Activated T-helper 1 cell treated with anti-CD3 and anti-CD28 coated beads, Interleukin-12 subunit alpha, Interleukin-12 subunit beta, Interleukin-2, Interleukin-4 antibody, amounts not matched to agents 30 ng/mL and 10 ng/mL and 1 ng/mL, durations not matched to agents 14 hours and 24 hours and 36 hours (primary cell): ENCODE measurements around the gene BEND5. TPM values are rescaled to one million over a fixed set of nuclear protein-coding genes. Genes with fewer than 3 reads are reported as not detected.

Experiments
- DNase-seq: peaks from one replicate; pipeline ENCODE4 v3.0.0; 2021; ENCODE audit warnings: low spot score
- H3K27ac Mint-ChIP-seq: one replicate; pipeline ENCODE4 v1.8.0; 2021; ENCODE audit warnings: mild to moderate bottlenecking, mixed read lengths
- H3K27me3 Mint-ChIP-seq: one replicate; pipeline ENCODE4 v1.8.0; 2022; ENCODE audit warnings: mild to moderate bottlenecking, moderate library complexity, mixed read lengths; ENCODE audit not compliant: insufficient read depth
- H3K36me3 Mint-ChIP-seq: one replicate; pipeline ENCODE4 v1.8.0; 2021; ENCODE audit warnings: low read depth, mixed read lengths
- H3K4me1 Mint-ChIP-seq: one replicate; pipeline ENCODE4 v1.8.0; 2021; ENCODE audit warnings: low read depth, mixed read lengths
- H3K4me3 Mint-ChIP-seq: one replicate; pipeline ENCODE4 v1.8.0; 2021; ENCODE audit warnings: mild to moderate bottlenecking, moderate library complexity, mixed read lengths
- H3K9me3 Mint-ChIP-seq: one replicate; pipeline ENCODE4 v1.8.0; 2021; ENCODE audit warnings: mixed read lengths
- intact Hi-C: fragments of 100-400 bp; cut with micrococcal nuclease; formaldehyde crosslinking; loops from one replicate; pipeline ENCODE4 v1.15.1; 2024
- total RNA-seq: library from RNA; stranded (reverse); gene quantifications from 2 replicates; pipeline ENCODE4 v1.2.3, GENCODE V29; 2022

BEND5 gene
- total RNA-seq, 1 donor from 2014 or later, result 3.0 TPM

DNA sequence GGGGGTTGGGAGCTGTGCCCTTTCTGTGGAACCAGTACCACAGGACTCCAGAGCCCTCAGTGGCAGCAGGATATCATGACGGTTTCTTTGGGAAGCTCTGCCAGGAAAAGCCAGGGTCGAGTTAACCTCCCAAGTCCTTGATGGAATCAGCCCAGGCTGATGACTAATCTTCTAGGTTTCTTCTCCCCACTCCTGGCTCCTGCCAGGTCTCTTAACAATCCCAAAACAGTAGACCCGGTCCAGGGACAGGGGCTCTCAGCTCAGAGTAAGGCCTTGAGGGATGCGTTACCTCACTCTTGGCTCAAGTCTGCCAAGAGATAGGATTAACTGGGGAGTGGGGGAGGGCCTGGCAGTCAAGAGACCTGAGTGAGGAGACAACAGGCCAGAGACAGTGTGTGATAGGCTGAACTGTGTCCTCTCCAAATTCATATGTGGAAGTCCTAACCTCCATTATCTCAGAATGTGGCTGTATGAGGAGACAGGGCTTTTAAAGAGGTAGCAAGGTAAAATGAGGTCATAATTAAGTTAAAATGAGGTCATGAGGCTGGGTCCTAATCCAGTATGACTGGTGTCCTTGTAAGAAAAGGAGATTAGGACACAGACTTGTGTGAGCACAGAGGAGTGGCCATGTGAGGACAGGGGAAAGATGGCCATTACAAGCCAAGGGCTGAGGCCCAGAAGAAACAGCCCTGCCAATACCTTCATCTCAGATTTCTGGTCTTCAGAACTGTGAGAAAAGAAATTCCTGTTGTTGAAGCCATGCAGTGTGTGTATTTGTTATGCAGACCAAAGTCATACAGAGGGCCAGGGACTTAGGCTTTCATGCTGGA, 95.0 kb downstream of the BEND5 start:
- Mint-ChIP-seq H3K27me3 (no peaks in the 10 kb centered on the region), H3K27ac (no peak overlapping the region), H3K9me3 (no peaks in the 10 kb centered on the region), H3K36me3 (no peaks in the 10 kb centered on the region), H3K4me3 (no peak overlapping the region), H3K4me1 (peaks cover 4% of the 10 kb centered on the region)
- intact Hi-C loops, result no loop called here
- DNase-seq, result no peak

DNA sequence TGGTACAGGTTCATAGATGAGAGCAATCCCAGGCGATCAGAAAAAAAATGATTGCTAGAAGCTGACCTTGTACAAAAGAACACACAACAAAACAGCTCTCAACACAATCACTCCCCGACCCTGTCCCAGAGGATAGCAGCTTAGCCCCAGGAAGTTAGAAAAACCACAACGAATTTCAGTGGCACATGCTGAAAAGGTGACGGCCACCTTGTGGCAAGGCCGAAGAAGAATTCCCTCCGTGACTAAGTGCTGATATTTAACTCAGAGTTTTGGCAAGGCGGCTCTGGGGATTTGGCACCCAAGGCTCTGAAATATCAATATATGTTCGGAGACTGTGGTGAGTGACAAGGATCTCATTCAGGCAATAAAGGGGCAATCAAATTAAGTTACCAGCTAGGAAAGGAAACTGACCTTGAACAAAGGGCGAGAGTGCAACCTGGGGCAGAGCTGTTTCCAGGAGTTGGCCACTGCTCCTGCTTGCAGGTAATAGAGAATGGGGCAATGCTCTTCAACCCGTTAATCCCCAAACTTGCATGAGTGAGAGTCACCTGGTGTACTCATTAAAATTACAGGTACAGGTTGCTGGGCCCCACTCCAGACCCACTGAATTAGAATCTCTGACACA, 96.2 kb downstream of the BEND5 start:
- peaks cover 4% of the 10 kb centered on the region for H3K4me1 Mint-ChIP-seq
- intact Hi-C loops, result no loop called here
- no peaks in the 10 kb centered on the region for H3K27me3 Mint-ChIP-seq
- H3K27ac Mint-ChIP-seq, result no peak overlapping the region
- no peak overlapping the region for H3K4me3 Mint-ChIP-seq
- H3K36me3 Mint-ChIP-seq, result no peaks in the 10 kb centered on the region
- H3K9me3 Mint-ChIP-seq, result no peaks in the 10 kb centered on the region
- no peak for DNase-seq

DNA sequence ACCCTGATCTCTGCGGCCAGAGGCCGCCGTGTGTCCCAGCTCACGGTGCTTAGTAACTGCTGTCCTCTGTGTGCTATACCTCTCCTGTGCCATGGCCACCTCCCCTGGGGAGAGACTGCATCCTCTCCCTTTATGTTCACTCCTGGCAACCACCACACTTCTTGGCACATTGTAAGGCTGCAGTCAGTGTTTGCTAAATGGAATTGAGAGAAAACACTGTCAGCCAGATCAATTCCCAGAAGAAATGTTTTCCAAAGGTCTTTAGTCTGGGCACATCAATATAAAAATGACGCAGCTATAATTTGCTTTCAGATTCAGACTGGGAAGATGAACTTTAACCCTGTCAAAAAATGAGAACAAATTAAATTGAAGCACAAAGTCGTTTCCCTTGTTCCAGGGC, 96.8 kb downstream of the BEND5 start:
- intact Hi-C loops, result no loop called here
- peaks cover 4% of the 10 kb centered on the region for H3K4me1 Mint-ChIP-seq
- no peaks in the 10 kb centered on the region for H3K27me3 Mint-ChIP-seq
- H3K36me3 Mint-ChIP-seq, result no peaks in the 10 kb centered on the region
- H3K9me3 Mint-ChIP-seq, result no peaks in the 10 kb centered on the region
- no peak overlapping the region for H3K27ac Mint-ChIP-seq
- DNase-seq, result no peak
- no peak overlapping the region for H3K4me3 Mint-ChIP-seq

DNA sequence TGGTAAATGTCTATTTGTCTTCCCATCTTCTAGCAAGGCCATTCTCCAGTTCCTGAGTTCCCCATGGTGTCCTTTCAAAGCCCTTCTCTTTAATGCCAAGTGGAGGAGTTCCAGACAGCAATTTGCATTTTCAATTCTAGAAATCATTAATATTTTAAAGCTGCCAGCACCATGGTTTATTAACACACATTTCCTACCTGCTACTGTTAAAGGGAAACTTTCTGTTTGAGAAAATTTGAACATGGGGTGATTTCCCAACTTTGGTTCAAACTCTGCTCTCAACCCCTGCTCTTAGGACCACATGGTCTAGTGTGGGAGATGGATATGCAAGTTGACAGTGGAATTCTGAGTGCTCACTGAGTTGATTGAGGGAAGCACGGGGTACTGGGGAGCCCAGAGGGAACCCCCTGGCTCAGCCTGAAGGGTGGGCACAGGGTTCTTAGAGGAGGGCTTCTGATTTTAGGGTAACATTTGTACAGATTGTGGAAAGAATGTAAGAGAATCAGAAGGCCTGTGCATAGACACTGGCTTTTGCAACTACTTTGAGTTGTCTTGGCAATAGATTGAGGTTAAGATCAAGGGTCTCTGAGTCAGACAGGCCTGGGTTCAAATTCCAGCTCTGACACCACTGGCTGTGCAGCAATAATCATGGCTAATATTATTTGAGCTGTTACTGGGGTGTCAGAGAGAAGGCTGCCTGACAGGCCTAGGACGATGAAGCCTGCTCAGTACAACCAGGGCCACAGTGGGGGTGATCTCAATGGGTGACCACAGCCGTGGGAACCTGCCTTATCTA, 97.8 kb downstream of the BEND5 start:
- peaks cover 4% of the 10 kb centered on the region for H3K4me1 Mint-ChIP-seq
- no peak overlapping the region for H3K27ac Mint-ChIP-seq
- H3K9me3 Mint-ChIP-seq, result no peaks in the 10 kb centered on the region
- intact Hi-C loops, result no loop called here
- H3K27me3 Mint-ChIP-seq, result peaks cover 4% of the 10 kb centered on the region
- no peaks in the 10 kb centered on the region for H3K36me3 Mint-ChIP-seq
- no peak overlapping the region for H3K4me3 Mint-ChIP-seq
- DNase-seq, result no peak
